ENCODE measurements around the gene GALNT10. TPM values are rescaled to one million over a fixed set of nuclear protein-coding genes. Genes with fewer than 3 reads are reported as not detected.

The GALNT10 gene
- total and polyA plus RNA-seq, 2 donors from 2014 or later: 13.0 to 44.3 TPM

GRCh38 chr5:154207204-154207603, 16.7 kb downstream of the GALNT10 start:
- H3K4me1 ChIP-seq (ENCODE audit: control insufficient read depth in 2 of 3, insufficient read depth in 2 of 3, low read depth in 1 of 3, low read length in 3 of 3): no peaks in the 10 kb centered on the region
- intact Hi-C loops (cut with DNase I): no loop called here
- no peak overlapping the region for H3K9ac ChIP-seq (ENCODE audit: low read length in 3 of 3)
- no peaks in the 10 kb centered on the region for H3K36me3 ChIP-seq (ENCODE audit: control insufficient read depth in 2 of 3, insufficient read depth in 3 of 3, low read length in 3 of 3)
- no peak overlapping the region for H3K27ac ChIP-seq (ENCODE audit: low read depth in 2 of 2, low read length in 2 of 2)
- H3K27me3 ChIP-seq (ENCODE audit: control insufficient read depth, insufficient read depth, low read length): no peaks in the 10 kb centered on the region
- no peak overlapping the region for H3K4me3 ChIP-seq (ENCODE audit: low read length in 3 of 3)
- no peaks in the 10 kb centered on the region for H3K9me3 ChIP-seq (ENCODE audit: control insufficient read depth in 2 of 3, insufficient read depth in 1 of 3, low read length in 3 of 3)
- TF ChIP-seq CTCF (IDR thresholded peaks at IDR 0.05; ENCODE audit: borderline replicate concordance, extremely low read depth, insufficient read depth): no peak
- DNase-seq (no peak), FAIRE-seq (no peak)

- FAIRE-seq: no peak
- intact Hi-C loops (cut with DNase I): no loop called here
These were observed 19.1 kb downstream of the GALNT10 start for GRCh38 chr5:154209591-154210081.

GRCh38 chr5:154210163-154210562, 19.6 kb downstream of the GALNT10 start:
- no peak for TF ChIP-seq CTCF (IDR thresholded peaks at IDR 0.05; ENCODE audit: borderline replicate concordance, extremely low read depth, insufficient read depth)
- Histone ChIP-seq H3K27ac (ENCODE audit: low read depth in 2 of 2, low read length in 2 of 2) (no peak overlapping the region), H3K4me1 (ENCODE audit: control insufficient read depth in 2 of 3, insufficient read depth in 2 of 3, low read depth in 1 of 3, low read length in 3 of 3) (no peaks in the 10 kb centered on the region), H3K9me3 (ENCODE audit: control insufficient read depth in 2 of 3, insufficient read depth in 1 of 3, low read length in 3 of 3) (no peaks in the 10 kb centered on the region), H3K36me3 (ENCODE audit: control insufficient read depth in 2 of 3, insufficient read depth in 3 of 3, low read length in 3 of 3) (no peaks in the 10 kb centered on the region), H3K9ac (ENCODE audit: low read length in 3 of 3) (no peak overlapping the region), H3K27me3 (ENCODE audit: control insufficient read depth, insufficient read depth, low read length) (no peaks in the 10 kb centered on the region), H3K4me3 (ENCODE audit: low read length in 3 of 3) (no peak overlapping the region)
- DNase-seq (peak in 1 of 5 donors; percentile 13), FAIRE-seq (no peak)
- intact Hi-C loops (cut with DNase I): no loop called here

More at GRCh38 chr5:154209591-154210081, 19.1 kb downstream of the GALNT10 start:
- H3K27ac ChIP-seq (ENCODE audit: low read depth in 2 of 2, low read length in 2 of 2): no peak overlapping the region
- DNase-seq: no peak
- H3K4me1 ChIP-seq (ENCODE audit: control insufficient read depth in 2 of 3, insufficient read depth in 2 of 3, low read depth in 1 of 3, low read length in 3 of 3): no peaks in the 10 kb centered on the region
- no peak overlapping the region for H3K9ac ChIP-seq (ENCODE audit: low read length in 3 of 3)
- H3K27me3 ChIP-seq (ENCODE audit: control insufficient read depth, insufficient read depth, low read length): no peaks in the 10 kb centered on the region
- no peaks in the 10 kb centered on the region for H3K36me3 ChIP-seq (ENCODE audit: control insufficient read depth in 2 of 3, insufficient read depth in 3 of 3, low read length in 3 of 3)
- TF ChIP-seq CTCF (IDR thresholded peaks at IDR 0.05; ENCODE audit: borderline replicate concordance, extremely low read depth, insufficient read depth): no peak
- H3K9me3 ChIP-seq (ENCODE audit: control insufficient read depth in 2 of 3, insufficient read depth in 1 of 3, low read length in 3 of 3): no peaks in the 10 kb centered on the region
- H3K4me3 ChIP-seq (ENCODE audit: low read length in 3 of 3): no peak overlapping the region
